ENCODE results near the gene NDUFB8. TPM values are rescaled to one million over a fixed set of nuclear protein-coding genes. Genes with fewer than 3 reads are reported as not detected.

The NDUFB8 gene
- total RNA-seq, 4 donors from 2014 or later, result 122 to 229 (median 167) TPM

DNA sequence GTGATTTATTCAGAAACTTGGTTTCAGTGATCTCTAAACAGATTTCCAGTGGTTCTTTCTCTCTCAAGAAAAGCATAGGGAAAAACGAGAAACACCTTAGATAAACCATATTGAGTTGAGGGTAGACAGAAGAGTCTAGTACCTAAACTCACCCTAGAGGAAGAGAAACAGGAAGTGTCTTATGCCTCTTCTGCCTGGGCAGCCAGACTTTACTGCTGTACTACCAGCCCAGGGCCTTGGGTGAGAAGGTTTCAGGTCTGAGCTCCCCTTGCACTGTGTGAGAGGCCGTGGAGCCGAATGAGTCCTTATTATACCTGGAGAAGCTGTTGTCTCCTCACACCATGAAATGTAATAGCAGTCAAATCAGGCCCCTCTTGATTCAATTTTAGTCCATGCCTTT, 24.3 kb upstream of the NDUFB8 start:
- H3K9me3 ChIP-seq, result no peaks in the 10 kb centered on the region
- no peak overlapping the region for H3K4me3 ChIP-seq
- TF ChIP-seq, protein P1, sequence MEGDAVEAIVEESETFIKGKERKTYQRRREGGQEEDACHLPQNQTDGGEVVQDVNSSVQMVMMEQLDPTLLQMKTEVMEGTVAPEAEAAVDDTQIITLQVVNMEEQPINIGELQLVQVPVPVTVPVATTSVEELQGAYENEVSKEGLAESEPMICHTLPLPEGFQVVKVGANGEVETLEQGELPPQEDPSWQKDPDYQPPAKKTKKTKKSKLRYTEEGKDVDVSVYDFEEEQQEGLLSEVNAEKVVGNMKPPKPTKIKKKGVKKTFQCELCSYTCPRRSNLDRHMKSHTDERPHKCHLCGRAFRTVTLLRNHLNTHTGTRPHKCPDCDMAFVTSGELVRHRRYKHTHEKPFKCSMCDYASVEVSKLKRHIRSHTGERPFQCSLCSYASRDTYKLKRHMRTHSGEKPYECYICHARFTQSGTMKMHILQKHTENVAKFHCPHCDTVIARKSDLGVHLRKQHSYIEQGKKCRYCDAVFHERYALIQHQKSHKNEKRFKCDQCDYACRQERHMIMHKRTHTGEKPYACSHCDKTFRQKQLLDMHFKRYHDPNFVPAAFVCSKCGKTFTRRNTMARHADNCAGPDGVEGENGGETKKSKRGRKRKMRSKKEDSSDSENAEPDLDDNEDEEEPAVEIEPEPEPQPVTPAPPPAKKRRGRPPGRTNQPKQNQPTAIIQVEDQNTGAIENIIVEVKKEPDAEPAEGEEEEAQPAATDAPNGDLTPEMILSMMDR (IDR thresholded peaks at IDR 0.05), result no peak
- TF ChIP-seq POLR2A (IDR thresholded peaks at IDR 0.05), result no peak
- no peak for DNase-seq
- no peaks in the 10 kb centered on the region for H3K27me3 ChIP-seq
- H3K36me3 ChIP-seq, result peaks cover 0 to 18% (median 0%) of the 10 kb centered on the region in 3 donors
- H3K4me1 ChIP-seq, result no peaks in the 10 kb centered on the region
- H3K27ac ChIP-seq, result no peak overlapping the region

DNA sequence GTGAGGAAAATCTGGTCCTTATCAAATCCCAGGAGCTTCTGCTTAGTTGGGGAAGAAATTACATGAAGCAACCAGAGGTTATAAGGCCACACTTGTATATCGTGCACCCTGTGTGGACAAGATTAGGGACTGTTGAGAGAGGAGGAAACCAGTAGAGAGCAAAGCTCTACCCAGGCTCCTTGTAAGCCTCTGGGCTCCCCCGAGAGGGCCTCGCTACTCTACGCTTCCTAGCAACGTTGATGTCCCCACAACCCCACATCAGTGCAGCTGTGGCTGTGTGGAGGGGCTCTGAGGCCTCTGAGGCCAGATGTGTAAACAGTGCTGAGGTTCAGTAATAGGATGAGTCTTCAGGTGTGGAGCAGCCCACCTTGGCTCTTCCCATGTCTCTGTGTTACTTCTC, 22.1 kb upstream of the NDUFB8 start:
- H3K27me3 ChIP-seq, result no peaks in the 10 kb centered on the region
- H3K9me3 ChIP-seq, result no peaks in the 10 kb centered on the region
- no peak overlapping the region for H3K4me3 ChIP-seq
- H3K36me3 ChIP-seq, result peaks cover 0 to 40% (median 0%) of the 10 kb centered on the region in 3 donors
- DNase-seq, result no peak
- TF ChIP-seq, protein P1 (IDR thresholded peaks at IDR 0.05), result no peak
- no peak for TF ChIP-seq POLR2A (IDR thresholded peaks at IDR 0.05)
- H3K27ac ChIP-seq, result no peak overlapping the region
- no peaks in the 10 kb centered on the region for H3K4me1 ChIP-seq

GRCh38 chr10:100551196-100551595, 21.5 kb upstream of the NDUFB8 start:
- Histone ChIP-seq H3K27me3 (no peaks in the 10 kb centered on the region), H3K36me3 (peaks cover 0 to 46% (median 0%) of the 10 kb centered on the region in 3 donors), H3K27ac (no peak overlapping the region), H3K4me3 (no peak overlapping the region), H3K9me3 (no peaks in the 10 kb centered on the region), H3K4me1 (no peaks in the 10 kb centered on the region)
- TF ChIP-seq, protein P1 (IDR thresholded peaks at IDR 0.05), result no peak
- TF ChIP-seq POLR2A (IDR thresholded peaks at IDR 0.05), result no peak
- DNase-seq, result no peak

GRCh38 chr10:100544950-100545349, 15.3 kb upstream of the NDUFB8 start:
- Histone ChIP-seq H3K9me3 (no peaks in the 10 kb centered on the region), H3K27me3 (no peaks in the 10 kb centered on the region), H3K36me3 (peaks cover 0 to 96% (median 0%) of the 10 kb centered on the region in 3 donors), H3K4me3 (no peak overlapping the region), H3K4me1 (no peaks in the 10 kb centered on the region), H3K27ac (no peak overlapping the region)
- TF ChIP-seq POLR2A (IDR thresholded peaks at IDR 0.05), result no peak
- TF ChIP-seq, protein P1 (IDR thresholded peaks at IDR 0.05), result no peak
- no peak for DNase-seq

- H3K36me3 ChIP-seq, result peaks cover 0 to 33% (median 0%) of the 10 kb centered on the region in 3 donors
- no peaks in the 10 kb centered on the region for H3K9me3 ChIP-seq
- TF ChIP-seq, protein P1 (IDR thresholded peaks at IDR 0.05), result no peak
- TF ChIP-seq POLR2A (IDR thresholded peaks at IDR 0.05), result no peak
- H3K4me3 ChIP-seq, result no peak overlapping the region
- peaks cover 0 to 21% (median 4%) of the 10 kb centered on the region in 4 donors for H3K4me1 ChIP-seq
- H3K27me3 ChIP-seq, result no peaks in the 10 kb centered on the region
- no peak for DNase-seq
- H3K27ac ChIP-seq, result no peak overlapping the region
Observed at GRCh38 chr10:100537475-100537874, 7.8 kb upstream of the NDUFB8 start.

Data from Peyer's patch (tissue), 4 donors.